SK-N-SH treated with all-trans-retinoic acid at 6 μM for 48 hours (cell line): ENCODE results near the gene B9D1.

Source experiments
- ARNTL ChIP-seq: fragments of 450-650 bp; formaldehyde crosslinking; IDR thresholded peaks from 2 replicates; pipeline ENCODE4 v1.5.0; 2020; ENCODE audit warnings: low read depth, mild to moderate bottlenecking, moderate library complexity, borderline replicate concordance
- CREB5 ChIP-seq: fragments of 250-450 bp; sonication (Bioruptor Pico); IDR thresholded peaks from 2 replicates; pipeline ENCODE4 v1.5.1; 2020; ENCODE audit warnings: low read depth, mild to moderate bottlenecking, moderate library complexity
- CSDC2 ChIP-seq: fragments of 250-450 bp; sonication (Bioruptor Pico); IDR thresholded peaks from 2 replicates; pipeline ENCODE4 v1.5.0; 2020; ENCODE audit warnings: mild to moderate bottlenecking, moderate library complexity
- CSRNP3 ChIP-seq: fragments of 250-450 bp; sonication (Bioruptor Pico); IDR thresholded peaks from 2 replicates; pipeline ENCODE4 v1.5.1; 2021; ENCODE audit warnings: mild to moderate bottlenecking, moderate library complexity
- ESRRG ChIP-seq: fragments of 250-450 bp; sonication (Bioruptor Pico); IDR thresholded peaks from 2 replicates; pipeline ENCODE4 v1.6.1; 2021; ENCODE audit warnings: mild to moderate bottlenecking
- GLIS3 ChIP-seq: fragments of 250-450 bp; sonication (Bioruptor Pico); IDR thresholded peaks from 2 replicates; pipeline ENCODE4 v1.5.0; 2020; ENCODE audit warnings: mild to moderate bottlenecking, moderate library complexity
- PATZ1 ChIP-seq: fragments of 250-450 bp; sonication (Bioruptor Pico); IDR thresholded peaks from 2 replicates; pipeline ENCODE4 v1.8.0; 2020; ENCODE audit warnings: mild to moderate bottlenecking, moderate library complexity, borderline replicate concordance
- RARB ChIP-seq: fragments of 250-450 bp; sonication (Bioruptor Pico); IDR thresholded peaks from 2 replicates; pipeline ENCODE4 v1.8.0; 2021; ENCODE audit warnings: mild to moderate bottlenecking, moderate library complexity
- TOX ChIP-seq: fragments of 250-450 bp; sonication (Bioruptor Pico); IDR thresholded peaks from 2 replicates; pipeline ENCODE4 v1.8.0; 2021; ENCODE audit warnings: mild to moderate bottlenecking, moderate library complexity, borderline replicate concordance
- TSHZ2 ChIP-seq: fragments of 250-450 bp; sonication (Bioruptor Pico); IDR thresholded peaks from 2 replicates; pipeline ENCODE4 v1.5.0; 2020; ENCODE audit warnings: mild to moderate bottlenecking, moderate library complexity
- ZC3H10 ChIP-seq: fragments of 250-450 bp; sonication (Bioruptor Pico); IDR thresholded peaks from 2 replicates; pipeline ENCODE4 v1.5.1; 2021; ENCODE audit warnings: mild to moderate bottlenecking, moderate library complexity
- ZFP30 ChIP-seq: fragments of 450-650 bp; formaldehyde crosslinking; IDR thresholded peaks from 2 replicates; pipeline ENCODE4 v1.5.0; 2022; ENCODE audit warnings: mild to moderate bottlenecking, moderate library complexity
- ZNF565 ChIP-seq: fragments of 450-650 bp; formaldehyde crosslinking; conservative IDR thresholded peaks from 2 replicates; pipeline ENCODE4 v1.5.0; 2020; ENCODE audit warnings: low read depth, mild to moderate bottlenecking, moderate library complexity
- ZNF8 ChIP-seq: fragments of 450-650 bp; formaldehyde crosslinking; IDR thresholded peaks from 2 replicates; pipeline ENCODE4 v1.5.0; 2020; ENCODE audit warnings: mild to moderate bottlenecking, moderate library complexity

GRCh38 chr17:19360772-19361171 is 1.8 kb downstream of the B9D1 start:
- no peak for TF ChIP-seq CSRNP3
- no peak for TF ChIP-seq TOX
- no peak for TF ChIP-seq PATZ1 (CRISPR knock-in tag)
- TF ChIP-seq ESRRG (CRISPR knock-in tag) = no peak
- TF ChIP-seq ZFP30 = no peak
- no peak for TF ChIP-seq ARNTL (CRISPR knock-in tag)
- no peak for TF ChIP-seq CREB5 (CRISPR knock-in tag)
- no peak for TF ChIP-seq GLIS3
- TF ChIP-seq TSHZ2 (CRISPR knock-in tag) = no peak
- no peak for TF ChIP-seq RARB (CRISPR knock-in tag)
- no peak for TF ChIP-seq ZC3H10 (CRISPR knock-in tag)
- TF ChIP-seq CSDC2 (CRISPR knock-in tag) = no peak
- no peak for TF ChIP-seq ZNF565 (CRISPR knock-in tag)
- TF ChIP-seq ZNF8 (CRISPR knock-in tag) = no peak
